Neural cell (in vitro differentiated cells): ENCODE measurements around the gene PLA2G2F.

ENCODE experiments used
- RAD21 ChIP-seq: fragments of 450-650 bp; conservative IDR thresholded peaks from 2 replicates; pipeline ENCODE4 v1.6.1; 2014; ENCODE audit warnings: antibody characterized with exemption, mild to moderate bottlenecking, moderate library complexity
- TF ChIP-seq, protein P1 (sequence below): fragments of 450-650 bp; IDR thresholded peaks from 2 replicates; pipeline ENCODE4 v1.5.1; 2014; ENCODE audit warnings: antibody characterized with exemption, mild to moderate bottlenecking, moderate library complexity; ENCODE audit not compliant: poor library complexity, severe bottlenecking
- TF ChIP-seq, protein P2 (sequence below): IDR thresholded peaks from 2 replicates; pipeline ENCODE4 v1.6.1; 2012; ENCODE audit warnings: borderline replicate concordance

GRCh38 chr1:20180129-20180843 lies 41.2 kb downstream of the PLA2G2F start:
- TF ChIP-seq, protein P1, sequence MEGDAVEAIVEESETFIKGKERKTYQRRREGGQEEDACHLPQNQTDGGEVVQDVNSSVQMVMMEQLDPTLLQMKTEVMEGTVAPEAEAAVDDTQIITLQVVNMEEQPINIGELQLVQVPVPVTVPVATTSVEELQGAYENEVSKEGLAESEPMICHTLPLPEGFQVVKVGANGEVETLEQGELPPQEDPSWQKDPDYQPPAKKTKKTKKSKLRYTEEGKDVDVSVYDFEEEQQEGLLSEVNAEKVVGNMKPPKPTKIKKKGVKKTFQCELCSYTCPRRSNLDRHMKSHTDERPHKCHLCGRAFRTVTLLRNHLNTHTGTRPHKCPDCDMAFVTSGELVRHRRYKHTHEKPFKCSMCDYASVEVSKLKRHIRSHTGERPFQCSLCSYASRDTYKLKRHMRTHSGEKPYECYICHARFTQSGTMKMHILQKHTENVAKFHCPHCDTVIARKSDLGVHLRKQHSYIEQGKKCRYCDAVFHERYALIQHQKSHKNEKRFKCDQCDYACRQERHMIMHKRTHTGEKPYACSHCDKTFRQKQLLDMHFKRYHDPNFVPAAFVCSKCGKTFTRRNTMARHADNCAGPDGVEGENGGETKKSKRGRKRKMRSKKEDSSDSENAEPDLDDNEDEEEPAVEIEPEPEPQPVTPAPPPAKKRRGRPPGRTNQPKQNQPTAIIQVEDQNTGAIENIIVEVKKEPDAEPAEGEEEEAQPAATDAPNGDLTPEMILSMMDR: no peak
- no peak for TF ChIP-seq RAD21
- TF ChIP-seq, protein P2, sequence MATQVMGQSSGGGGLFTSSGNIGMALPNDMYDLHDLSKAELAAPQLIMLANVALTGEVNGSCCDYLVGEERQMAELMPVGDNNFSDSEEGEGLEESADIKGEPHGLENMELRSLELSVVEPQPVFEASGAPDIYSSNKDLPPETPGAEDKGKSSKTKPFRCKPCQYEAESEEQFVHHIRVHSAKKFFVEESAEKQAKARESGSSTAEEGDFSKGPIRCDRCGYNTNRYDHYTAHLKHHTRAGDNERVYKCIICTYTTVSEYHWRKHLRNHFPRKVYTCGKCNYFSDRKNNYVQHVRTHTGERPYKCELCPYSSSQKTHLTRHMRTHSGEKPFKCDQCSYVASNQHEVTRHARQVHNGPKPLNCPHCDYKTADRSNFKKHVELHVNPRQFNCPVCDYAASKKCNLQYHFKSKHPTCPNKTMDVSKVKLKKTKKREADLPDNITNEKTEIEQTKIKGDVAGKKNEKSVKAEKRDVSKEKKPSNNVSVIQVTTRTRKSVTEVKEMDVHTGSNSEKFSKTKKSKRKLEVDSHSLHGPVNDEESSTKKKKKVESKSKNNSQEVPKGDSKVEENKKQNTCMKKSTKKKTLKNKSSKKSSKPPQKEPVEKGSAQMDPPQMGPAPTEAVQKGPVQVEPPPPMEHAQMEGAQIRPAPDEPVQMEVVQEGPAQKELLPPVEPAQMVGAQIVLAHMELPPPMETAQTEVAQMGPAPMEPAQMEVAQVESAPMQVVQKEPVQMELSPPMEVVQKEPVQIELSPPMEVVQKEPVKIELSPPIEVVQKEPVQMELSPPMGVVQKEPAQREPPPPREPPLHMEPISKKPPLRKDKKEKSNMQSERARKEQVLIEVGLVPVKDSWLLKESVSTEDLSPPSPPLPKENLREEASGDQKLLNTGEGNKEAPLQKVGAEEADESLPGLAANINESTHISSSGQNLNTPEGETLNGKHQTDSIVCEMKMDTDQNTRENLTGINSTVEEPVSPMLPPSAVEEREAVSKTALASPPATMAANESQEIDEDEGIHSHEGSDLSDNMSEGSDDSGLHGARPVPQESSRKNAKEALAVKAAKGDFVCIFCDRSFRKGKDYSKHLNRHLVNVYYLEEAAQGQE: no peak
